CD4-positive, alpha-beta T cell treated with Interleukin-17A for 1 hour (primary cell): ENCODE measurements around the gene CTSW.
A peak's percentile ranks its signal among the peaks of the same experiment; 100 is the strongest.
"Not testable (repeated sequence)": the region's sequence is repeated elsewhere in the genome, so short reads cannot be mapped to it uniquely, and the experiment has no call there.

ENCODE experiments used
- DNase-seq: peaks from one replicate; pipeline ENCODE4 v3.0.0-alpha.2; 2020

CTSW gene

GRCh38 chr11:65879617-65880016 is at the start of gene CTSW:
TSS of gene CTSW (plus strand) at chr11:65879837. CDS start at chr11:65879855, 18 bp downstream.
- peak; percentile 68 for DNase-seq

DNA sequence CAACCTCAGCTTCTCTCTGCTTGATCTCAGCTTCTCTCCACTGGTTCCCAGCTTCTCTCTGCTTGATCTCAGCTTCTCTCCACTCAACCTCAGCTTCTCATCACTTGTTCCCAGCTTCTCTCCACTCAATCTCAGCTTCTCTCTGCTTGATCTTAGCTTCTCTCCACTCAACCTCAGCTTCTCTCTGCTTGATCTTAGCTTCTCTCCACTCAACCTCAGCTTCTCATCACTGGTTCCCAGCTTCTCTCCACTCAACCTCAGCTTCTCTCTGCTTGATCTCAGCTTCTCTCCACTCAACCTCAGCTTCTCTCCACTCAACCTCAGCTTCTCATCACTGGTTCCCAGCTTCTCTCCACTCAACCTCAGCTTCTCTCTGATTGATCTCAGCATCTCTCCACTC is 47.4 kb upstream of the CTSW start:
- not testable (repeated sequence) for DNase-seq

GRCh38 chr11:65833297-65834030 is 46.2 kb upstream of the CTSW start, which contains the start of gene SNX32:
TSS of gene SNX32 (plus strand) at chr11:65833963. CDS start at chr11:65834066, 103 bp downstream.
- peak; percentile 95 for DNase-seq

- DNase-seq: no peak
These were observed 45.4 kb upstream of the CTSW start for GRCh38 chr11:65834202-65834601.

- no peak for DNase-seq
These were observed 37.5 kb upstream of the CTSW start for GRCh38 chr11:65842144-65842543.

GRCh38 chr11:65843811-65844210 is 35.8 kb upstream of the CTSW start:
- no peak for DNase-seq

- DNase-seq: no peak
These were observed 35.3 kb upstream of the CTSW start for GRCh38 chr11:65844231-65844872.

- no peak for DNase-seq
These were observed 31.9 kb upstream of the CTSW start for GRCh38 chr11:65847746-65848145.

GRCh38 chr11:65848693-65849092 is 30.9 kb upstream of the CTSW start:
- not testable (repeated sequence) for DNase-seq

DNA sequence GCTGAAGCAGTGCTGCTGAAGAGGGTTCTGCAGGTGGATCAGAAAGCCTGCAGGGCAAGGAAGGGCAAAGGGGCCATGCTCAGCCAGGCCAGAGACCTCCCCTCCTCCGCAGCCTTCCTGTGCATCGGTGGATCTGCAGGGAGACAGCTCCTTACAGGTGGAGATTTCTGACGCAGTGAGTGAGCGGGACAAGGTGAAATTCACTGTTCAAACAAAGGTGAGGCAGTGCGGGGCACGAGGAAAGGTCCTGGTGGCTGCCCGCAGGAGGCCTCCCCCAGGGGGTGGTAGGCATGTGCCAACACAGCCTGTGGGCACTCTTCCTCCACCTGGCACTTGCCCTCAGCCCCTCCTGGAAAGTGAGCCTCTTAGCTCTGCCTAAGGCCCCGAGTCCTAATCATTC is 30.3 kb upstream of the CTSW start:
- DNase-seq: no peak

DNA sequence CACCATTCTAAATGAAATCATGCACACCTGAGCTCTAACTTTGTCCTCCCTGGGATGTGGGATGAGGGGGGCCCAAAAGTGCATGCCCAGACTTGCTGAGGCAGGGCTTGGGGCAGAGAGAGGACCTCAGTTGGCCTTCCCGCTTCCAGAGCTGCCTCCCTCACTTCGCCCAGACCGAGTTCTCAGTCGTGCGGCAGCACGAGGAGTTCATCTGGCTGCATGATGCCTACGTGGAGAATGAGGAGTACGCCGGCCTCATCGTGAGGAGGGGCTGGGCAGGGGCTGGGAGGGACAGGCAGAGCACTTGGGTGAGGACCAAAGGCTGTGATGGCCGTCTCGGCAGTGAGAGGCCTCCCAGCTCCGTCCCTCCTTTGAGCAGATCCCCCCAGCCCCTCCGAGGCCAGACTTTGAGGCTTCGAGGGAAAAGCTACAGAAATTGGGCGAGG is 29.8 kb upstream of the CTSW start:
- no peak for DNase-seq

DNA sequence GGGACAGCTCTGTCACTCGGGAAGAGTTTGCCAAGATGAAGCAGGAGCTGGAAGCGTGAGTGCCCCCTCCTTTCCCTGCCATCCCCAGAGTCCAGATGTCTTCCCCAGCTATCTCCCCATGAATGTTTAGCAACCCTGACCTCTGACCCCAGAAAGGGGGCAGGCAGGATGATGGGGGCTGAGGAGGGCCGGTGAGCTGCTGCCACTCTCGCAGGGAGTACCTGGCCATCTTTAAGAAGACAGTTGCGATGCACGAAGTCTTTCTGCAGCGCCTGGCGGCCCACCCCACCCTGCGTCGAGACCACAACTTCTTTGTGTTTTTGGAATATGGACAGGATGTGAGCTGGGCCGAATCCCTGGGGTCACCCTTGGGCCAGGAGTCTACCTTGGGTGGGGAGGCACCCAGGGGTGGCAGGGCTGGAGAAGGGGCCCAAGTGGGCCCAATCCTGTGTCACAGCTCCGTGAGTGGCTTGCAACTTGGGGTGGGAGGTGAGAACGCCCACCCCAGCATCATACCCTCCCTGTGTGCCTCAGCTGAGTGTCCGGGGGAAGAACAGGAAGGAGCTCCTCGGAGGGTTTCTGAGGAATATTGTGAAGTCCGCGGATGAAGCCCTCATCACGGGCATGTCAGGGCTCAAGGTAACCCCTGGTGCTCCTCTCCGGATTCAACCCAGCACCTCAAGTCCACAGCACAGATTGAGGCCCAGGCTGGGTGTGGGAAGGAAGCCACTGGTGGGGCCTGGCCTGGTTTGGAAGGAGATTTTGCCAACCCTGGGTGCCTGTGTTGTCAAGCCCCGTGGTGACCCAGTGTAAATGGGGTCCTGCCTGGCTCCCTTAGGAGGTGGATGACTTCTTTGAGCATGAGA is 29.2 kb upstream of the CTSW start:
- DNase-seq: no peak

- no peak for DNase-seq
These were observed 28.5 kb upstream of the CTSW start for GRCh38 chr11:65851083-65851579.

DNA sequence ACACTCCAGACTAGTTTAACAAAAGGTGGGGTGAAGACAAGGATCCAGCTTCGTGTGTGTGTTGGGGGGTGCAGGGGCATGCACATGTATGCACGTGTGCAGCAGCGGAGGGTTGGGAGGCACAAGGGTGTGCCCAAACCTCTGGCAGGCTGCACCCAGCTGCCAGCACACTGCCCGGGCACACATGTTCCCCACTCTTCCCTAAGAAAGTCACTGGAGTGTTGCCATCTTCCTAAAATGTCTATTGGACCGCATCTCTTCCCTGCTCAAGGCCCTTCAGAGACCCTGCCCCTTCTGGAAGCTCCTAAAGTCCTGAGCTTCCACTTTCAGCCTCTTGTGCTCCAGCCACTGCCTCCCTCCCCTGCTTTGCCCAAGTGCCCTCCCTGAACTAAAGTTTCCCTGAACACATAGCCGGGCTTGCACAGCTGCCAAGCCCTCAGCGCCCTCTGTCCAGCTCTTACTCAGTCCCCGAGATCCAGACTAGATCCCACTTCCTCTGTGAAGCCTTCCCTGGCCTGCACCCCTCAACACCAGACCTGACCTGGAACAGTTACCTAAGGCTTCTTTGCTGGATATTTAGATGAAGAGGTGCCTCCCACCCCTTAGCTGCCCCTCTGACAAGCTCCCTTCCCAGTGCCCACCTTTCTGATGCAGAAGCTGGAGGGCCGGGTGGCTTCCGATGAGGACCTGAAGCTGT is 27.7 kb upstream of the CTSW start:
- DNase-seq: no peak

GRCh38 chr11:65852508-65853245 is 27.0 kb upstream of the CTSW start:
- DNase-seq: no peak

DNA sequence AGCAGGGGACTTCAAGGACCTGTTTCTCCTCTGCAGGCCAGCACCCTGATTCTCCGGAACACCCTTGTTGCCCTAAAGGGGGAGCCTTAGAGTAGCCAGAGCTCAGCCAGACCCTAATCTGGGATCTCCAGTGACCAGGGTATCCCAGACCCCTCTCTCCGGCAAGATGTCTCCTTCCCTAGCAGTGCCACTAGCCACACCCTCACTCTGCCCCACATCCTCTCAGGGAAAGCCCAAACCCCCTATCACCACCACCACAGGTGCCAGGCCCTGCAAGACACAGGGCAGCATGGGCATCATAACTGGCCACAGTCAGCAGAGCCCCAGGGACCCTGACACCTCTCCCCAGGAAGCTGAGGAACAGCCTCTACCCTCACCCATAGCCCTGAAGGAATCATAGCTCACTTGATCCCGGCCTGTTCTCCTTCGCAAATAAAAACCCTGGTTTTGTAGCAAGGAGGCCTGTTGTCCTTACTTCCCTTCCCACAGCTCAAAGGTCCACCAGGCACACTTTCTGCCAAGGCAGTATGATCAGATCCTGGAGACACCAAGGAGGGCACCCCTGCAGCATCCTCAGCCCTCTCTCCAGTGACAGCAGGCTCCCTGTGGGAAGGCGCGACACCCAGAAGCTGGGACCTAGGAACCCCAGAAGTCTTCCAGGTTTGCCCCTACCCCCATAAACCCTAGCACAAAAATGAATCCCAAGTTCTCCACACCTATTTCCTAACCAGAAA is 26.2 kb upstream of the CTSW start:
- no peak for DNase-seq

- no peak for DNase-seq
These were observed 25.5 kb upstream of the CTSW start for GRCh38 chr11:65854161-65854592.

DNA sequence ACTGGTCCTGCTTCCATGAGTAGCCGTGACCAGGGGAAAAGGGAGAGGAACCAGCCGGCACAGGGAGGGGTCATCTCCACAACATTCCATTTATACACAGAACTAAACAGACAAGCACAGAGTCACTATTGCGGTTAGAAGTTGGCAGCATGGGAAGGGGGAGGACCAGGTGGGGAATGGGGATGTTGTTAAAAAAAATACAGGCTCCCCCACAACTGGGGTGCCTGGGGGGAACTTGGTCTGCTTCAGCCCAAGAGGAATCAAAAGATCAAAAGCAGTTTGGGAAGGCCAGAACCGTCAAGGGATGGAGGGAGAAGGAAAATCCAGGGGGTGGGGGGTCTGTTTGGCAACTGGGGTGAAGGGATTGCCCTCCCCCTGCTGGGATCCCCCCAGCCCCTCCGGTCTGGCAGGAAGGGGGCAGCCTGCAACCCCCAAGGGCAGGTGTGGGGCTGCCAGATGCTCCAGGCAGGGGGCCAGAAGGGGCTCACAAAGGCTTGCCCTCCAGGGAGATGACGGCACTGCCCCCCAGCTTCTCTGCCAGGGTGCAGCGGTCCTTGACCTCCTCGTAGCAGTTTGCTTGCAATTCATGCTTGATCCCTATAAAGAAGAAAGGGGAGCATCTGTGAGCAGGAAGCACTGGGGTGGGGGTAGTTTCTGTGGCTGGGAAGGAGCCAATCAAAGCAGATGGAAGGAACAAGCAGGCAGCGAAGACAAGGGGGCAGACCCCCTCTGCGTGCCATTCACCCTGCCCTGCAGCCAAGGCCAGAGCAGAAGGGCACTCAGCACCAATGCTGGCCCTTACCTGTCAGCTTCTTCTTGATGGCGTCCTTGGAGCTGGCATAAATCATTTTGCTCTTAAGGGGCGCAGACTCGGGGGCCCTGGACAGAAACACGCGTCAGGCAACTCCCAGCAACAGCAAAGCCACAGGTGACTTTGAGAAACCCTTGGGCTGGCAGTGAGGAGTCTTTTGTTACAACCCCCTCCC is 24.5 kb upstream of the CTSW start:
- DNase-seq: no peak

DNA sequence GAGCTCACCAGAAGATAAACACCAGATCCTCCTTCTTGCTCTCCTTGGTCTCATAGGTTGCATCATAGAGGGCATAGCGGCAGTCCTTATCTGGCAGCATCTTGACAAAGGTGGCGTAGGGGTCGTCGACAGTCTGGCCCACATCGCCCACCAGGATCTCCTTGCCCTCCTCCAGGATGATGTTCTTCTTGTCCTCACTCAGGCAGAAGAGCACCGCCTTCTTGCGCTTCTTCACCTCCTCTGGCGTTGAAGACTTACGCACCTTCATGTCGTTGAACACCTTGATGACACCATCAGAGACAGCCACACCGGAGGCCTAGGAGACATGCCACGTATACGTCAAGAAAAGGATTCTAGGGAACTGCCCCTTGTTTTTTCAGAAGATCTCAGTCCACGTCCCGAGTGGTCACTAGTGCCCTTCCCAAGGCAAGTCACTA is 23.7 kb upstream of the CTSW start:
- DNase-seq: no peak
